ENCODE measurements around the gene TBPL2. TPM values are rescaled to one million over a fixed set of nuclear protein-coding genes. Genes with fewer than 3 reads are reported as not detected.
"Not testable (repeated sequence)": the region's sequence is repeated elsewhere in the genome, so short reads cannot be mapped to it uniquely, and the experiment has no call there.

Gene TBPL2
- total and polyA plus RNA-seq, 4 donors: not detected

- Histone ChIP-seq H3K27me3 (ENCODE audit: control insufficient read depth in 3 of 3, insufficient read depth in 3 of 3, low read length in 2 of 3) (no peaks in the 10 kb centered on the region), H3K9me3 (ENCODE audit: control insufficient read depth in 4 of 4, insufficient read depth in 3 of 4, low read length in 3 of 4) (peaks cover 0 to 2% (median 0%) of the 10 kb centered on the region in 4 donors), H3K4me3 (no peak overlapping the region), H3K27ac (ENCODE audit: low read depth in 1 of 2, low read length in 1 of 2) (no peak overlapping the region), H3K9ac (ENCODE audit: insufficient read depth in 1 of 2, low read length in 2 of 2) (no peak overlapping the region), H3K4me1 (ENCODE audit: control insufficient read depth in 5 of 5, insufficient read depth in 5 of 5, low read length in 5 of 5) (peaks cover 0 to 12% (median 6%) of the 10 kb centered on the region in 5 donors), H3K36me3 (ENCODE audit: control insufficient read depth in 4 of 4, insufficient read depth in 4 of 4, low read length in 4 of 4) (no peaks in the 10 kb centered on the region)
- WGBS, 2 donors: 85 to 96% methylated on average over 6 of the region's 6 CpGs
- ATAC-seq (ENCODE audit: insufficient read depth, low FRiP score) (no peak), DNase-seq (no peak)
- TF ChIP-seq, protein P1, sequence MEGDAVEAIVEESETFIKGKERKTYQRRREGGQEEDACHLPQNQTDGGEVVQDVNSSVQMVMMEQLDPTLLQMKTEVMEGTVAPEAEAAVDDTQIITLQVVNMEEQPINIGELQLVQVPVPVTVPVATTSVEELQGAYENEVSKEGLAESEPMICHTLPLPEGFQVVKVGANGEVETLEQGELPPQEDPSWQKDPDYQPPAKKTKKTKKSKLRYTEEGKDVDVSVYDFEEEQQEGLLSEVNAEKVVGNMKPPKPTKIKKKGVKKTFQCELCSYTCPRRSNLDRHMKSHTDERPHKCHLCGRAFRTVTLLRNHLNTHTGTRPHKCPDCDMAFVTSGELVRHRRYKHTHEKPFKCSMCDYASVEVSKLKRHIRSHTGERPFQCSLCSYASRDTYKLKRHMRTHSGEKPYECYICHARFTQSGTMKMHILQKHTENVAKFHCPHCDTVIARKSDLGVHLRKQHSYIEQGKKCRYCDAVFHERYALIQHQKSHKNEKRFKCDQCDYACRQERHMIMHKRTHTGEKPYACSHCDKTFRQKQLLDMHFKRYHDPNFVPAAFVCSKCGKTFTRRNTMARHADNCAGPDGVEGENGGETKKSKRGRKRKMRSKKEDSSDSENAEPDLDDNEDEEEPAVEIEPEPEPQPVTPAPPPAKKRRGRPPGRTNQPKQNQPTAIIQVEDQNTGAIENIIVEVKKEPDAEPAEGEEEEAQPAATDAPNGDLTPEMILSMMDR (IDR thresholded peaks at IDR 0.05; ENCODE audit: control extremely low read depth, extremely low read depth): no peak
Observed at GRCh38 chr14:55457496-55457895, 17.1 kb upstream of the TBPL2 start.

DNA sequence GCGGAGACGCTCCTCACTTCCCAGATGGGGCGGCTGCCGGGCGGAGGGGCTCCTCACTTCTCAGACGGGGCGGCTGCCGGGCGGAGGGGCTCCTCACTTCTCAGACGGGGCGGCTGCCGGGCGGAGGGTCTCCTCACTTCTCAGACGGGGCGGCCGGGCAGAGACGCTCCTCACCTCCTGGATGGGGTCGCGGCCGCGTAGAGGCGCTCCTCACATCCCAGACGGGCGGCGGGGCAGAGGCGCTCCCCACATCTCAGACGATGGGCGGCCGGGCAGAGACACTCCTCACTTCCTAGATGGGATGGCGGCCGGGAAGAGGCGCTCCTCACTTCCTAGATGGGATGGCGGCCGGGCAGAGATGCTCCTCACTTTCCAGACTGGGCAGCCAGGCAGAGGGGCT lies 16.0 kb upstream of the TBPL2 start:
- 90 to 99% methylated on average over 16 to 26 of the region's 34 CpGs for WGBS, 2 donors
- H3K4me3 ChIP-seq; ATAC-seq (ENCODE audit: insufficient read depth, low FRiP score); H3K27ac ChIP-seq (ENCODE audit: low read depth in 1 of 2, low read length in 1 of 2); H3K27me3 ChIP-seq (ENCODE audit: control insufficient read depth in 3 of 3, insufficient read depth in 3 of 3, low read length in 2 of 3); DNase-seq; H3K9me3 ChIP-seq (ENCODE audit: control insufficient read depth in 4 of 4, insufficient read depth in 3 of 4, low read length in 3 of 4); H3K36me3 ChIP-seq (ENCODE audit: control insufficient read depth in 4 of 4, insufficient read depth in 4 of 4, low read length in 4 of 4); H3K9ac ChIP-seq (ENCODE audit: insufficient read depth in 1 of 2, low read length in 2 of 2): not testable (repeated sequence)
- peaks cover 0 to 15% (median 6%) of the 10 kb centered on the region in 5 donors for H3K4me1 ChIP-seq (ENCODE audit: control insufficient read depth in 5 of 5, insufficient read depth in 5 of 5, low read length in 5 of 5)

GRCh38 chr14:55454264-55455002 lies 14.0 kb upstream of the TBPL2 start:
- no peak overlapping the region for H3K4me3 ChIP-seq
- no peaks in the 10 kb centered on the region for H3K27me3 ChIP-seq (ENCODE audit: control insufficient read depth in 3 of 3, insufficient read depth in 3 of 3, low read length in 2 of 3)
- no peak overlapping the region for H3K9ac ChIP-seq (ENCODE audit: insufficient read depth in 1 of 2, low read length in 2 of 2)
- peaks cover 0 to 2% (median 0%) of the 10 kb centered on the region in 4 donors for H3K9me3 ChIP-seq (ENCODE audit: control insufficient read depth in 4 of 4, insufficient read depth in 3 of 4, low read length in 3 of 4)
- H3K36me3 ChIP-seq (ENCODE audit: control insufficient read depth in 4 of 4, insufficient read depth in 4 of 4, low read length in 4 of 4): no peaks in the 10 kb centered on the region
- TF ChIP-seq, protein P1 (IDR thresholded peaks at IDR 0.05; ENCODE audit: control extremely low read depth, extremely low read depth): no peak
- 26 to 32% methylated on average over 13 of the region's 13 CpGs for WGBS, 2 donors
- peak; percentile 43 for ATAC-seq (ENCODE audit: insufficient read depth, low FRiP score)
- DNase-seq: peak in 2 of 3 donors; percentile 29 to 63
- peaks cover 0 to 15% (median 6%) of the 10 kb centered on the region in 5 donors for H3K4me1 ChIP-seq (ENCODE audit: control insufficient read depth in 5 of 5, insufficient read depth in 5 of 5, low read length in 5 of 5)
- no peak overlapping the region for H3K27ac ChIP-seq (ENCODE audit: low read depth in 1 of 2, low read length in 1 of 2)

- TF ChIP-seq, protein P1 (IDR thresholded peaks at IDR 0.05; ENCODE audit: control extremely low read depth, extremely low read depth): no peak
- Histone ChIP-seq H3K27me3 (ENCODE audit: control insufficient read depth in 3 of 3, insufficient read depth in 3 of 3, low read length in 2 of 3) (no peaks in the 10 kb centered on the region), H3K36me3 (ENCODE audit: control insufficient read depth in 4 of 4, insufficient read depth in 4 of 4, low read length in 4 of 4) (no peaks in the 10 kb centered on the region), H3K27ac (ENCODE audit: low read depth in 1 of 2, low read length in 1 of 2) (no peak overlapping the region), H3K4me3 (no peak overlapping the region), H3K4me1 (ENCODE audit: control insufficient read depth in 5 of 5, insufficient read depth in 5 of 5, low read length in 5 of 5) (peaks cover 0 to 15% (median 6%) of the 10 kb centered on the region in 5 donors), H3K9ac (ENCODE audit: insufficient read depth in 1 of 2, low read length in 2 of 2) (no peak overlapping the region), H3K9me3 (ENCODE audit: control insufficient read depth in 4 of 4, insufficient read depth in 3 of 4, low read length in 3 of 4) (no peaks in the 10 kb centered on the region)
- ATAC-seq (ENCODE audit: insufficient read depth, low FRiP score) (no peak), DNase-seq (no peak)
- WGBS, 2 donors: 73 to 74% methylated on average over 2 of the region's 2 CpGs
Observed at GRCh38 chr14:55451950-55452349, 11.5 kb upstream of the TBPL2 start.
